HG02588 (cell line): ENCODE data around the gene PRKCH.
A peak's percentile ranks its signal among the peaks of the same experiment; 100 is the strongest.

Experiments used
- ATAC-seq: cut with Tn5 transposase; IDR thresholded peaks from one replicate; pipeline ENCODE4 v1.9.1; 2021; ENCODE audit warnings: mild to moderate bottlenecking, moderate library complexity; ENCODE audit not compliant: unreplicated experiment

Gene PRKCH

DNA sequence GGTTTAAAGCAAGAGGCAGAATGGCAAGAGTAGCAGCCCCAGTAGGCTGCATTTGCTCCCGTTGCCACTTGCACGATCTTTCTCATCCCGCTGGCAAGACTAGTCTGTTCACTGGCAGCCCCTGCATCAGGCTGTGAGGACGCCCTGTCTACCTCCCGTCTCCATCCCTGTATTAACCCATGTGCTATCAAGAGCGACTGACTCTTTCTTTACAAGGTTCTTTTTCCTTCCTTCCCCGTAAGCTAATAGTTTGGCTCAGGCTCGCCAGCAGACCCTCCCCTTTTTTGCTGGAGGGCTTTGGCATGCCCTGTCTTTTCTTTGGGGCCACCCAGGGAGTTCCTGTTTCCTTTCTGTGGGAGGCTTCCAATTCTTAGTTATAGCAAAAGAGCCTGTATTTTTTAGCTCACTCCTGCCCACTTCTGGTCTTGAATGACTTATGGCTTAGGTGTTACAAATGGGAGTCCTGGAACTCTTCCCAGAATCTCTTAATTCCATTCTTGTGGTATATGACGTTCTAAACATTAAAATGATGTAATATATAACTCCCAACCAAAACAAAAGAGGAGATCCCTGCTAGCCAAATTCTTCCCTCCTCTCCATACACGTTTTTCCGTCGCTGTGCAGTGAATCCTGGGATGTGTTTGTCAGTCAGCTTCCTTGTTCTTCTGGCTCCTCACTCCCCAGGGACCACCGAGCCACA is 149.0 kb downstream of the PRKCH start:
- no peak for ATAC-seq

DNA sequence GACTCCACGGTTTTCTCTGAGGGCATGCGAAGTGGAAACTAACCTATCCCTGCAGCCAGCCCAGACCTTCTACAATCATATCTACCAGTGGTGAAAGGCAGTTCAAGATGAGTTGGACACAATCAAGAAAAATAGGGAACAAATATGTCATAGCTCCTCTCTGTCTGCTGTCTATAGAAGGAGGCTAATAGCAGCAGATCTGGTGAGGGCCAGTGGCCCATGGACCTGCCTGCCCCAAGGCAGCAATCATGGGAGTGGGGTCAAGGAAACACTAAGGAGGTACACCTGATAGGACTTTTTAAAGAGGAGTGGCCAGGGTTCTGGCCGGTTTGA is 149.5 kb downstream of the PRKCH start:
- no peak for ATAC-seq

DNA sequence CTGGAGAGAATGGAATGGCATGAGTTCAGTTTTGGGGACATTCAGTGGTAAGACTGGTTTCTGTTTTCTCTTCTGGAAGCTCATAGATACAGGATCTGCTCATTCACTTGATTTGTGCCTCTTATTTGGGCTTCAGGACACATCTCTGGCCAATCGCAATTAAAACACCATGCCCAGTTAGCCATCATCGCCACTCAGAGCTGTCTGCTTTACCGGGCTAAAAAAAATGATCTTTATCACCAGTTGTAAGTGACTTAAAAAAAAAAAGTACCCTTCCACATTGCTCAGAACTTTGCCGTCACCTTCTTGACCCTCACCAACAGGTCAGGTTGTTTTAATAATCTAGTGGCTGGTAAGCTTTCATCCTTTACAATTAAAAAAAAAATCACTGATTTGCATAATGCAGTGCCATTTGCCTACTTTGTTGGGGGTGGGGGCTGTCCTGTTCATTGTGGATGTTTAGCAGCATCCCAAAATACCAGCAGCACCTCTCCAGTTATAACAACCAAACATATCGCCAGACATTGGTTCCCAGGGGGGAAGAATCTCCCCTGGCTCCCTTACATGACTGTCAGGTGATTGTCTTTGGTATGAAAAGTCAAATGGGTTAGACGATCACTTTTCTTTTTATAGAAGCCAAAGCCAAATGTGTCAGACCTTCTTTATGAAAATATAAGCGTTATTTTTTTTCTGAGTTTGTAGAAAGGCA is 150.1 kb downstream of the PRKCH start:
- ATAC-seq = no peak

DNA sequence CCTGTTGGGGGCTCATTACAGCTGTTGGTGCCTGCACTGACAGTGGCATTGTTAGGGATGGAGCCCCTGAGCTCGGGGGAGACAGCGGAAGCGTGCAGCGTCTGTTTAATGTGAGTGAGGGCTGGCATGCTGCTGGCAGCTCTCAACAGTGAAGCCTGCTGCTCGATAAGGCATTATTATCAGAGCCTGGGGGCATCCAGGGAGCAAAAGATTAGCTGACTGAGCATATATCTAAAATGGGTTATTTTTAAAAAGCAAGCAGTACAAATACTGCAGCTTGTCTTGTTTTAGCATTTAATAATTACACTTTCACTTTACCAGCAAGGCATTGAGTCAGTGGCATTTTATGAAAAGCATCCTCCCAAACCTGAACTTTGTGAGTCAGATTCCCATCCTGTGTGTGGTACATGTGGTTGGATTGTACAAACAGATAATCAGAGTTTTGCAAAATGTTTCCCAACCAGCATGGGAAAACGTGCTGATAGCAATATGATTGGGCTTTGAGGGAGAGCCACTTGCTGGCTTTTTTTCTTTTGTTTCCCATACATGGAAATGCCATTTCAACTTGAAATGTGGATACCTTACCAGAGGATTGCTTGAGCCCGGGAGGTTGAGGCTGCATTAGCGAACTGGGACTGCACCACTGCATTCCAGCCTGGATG is 150.8 kb downstream of the PRKCH start:
- ATAC-seq = no peak

DNA sequence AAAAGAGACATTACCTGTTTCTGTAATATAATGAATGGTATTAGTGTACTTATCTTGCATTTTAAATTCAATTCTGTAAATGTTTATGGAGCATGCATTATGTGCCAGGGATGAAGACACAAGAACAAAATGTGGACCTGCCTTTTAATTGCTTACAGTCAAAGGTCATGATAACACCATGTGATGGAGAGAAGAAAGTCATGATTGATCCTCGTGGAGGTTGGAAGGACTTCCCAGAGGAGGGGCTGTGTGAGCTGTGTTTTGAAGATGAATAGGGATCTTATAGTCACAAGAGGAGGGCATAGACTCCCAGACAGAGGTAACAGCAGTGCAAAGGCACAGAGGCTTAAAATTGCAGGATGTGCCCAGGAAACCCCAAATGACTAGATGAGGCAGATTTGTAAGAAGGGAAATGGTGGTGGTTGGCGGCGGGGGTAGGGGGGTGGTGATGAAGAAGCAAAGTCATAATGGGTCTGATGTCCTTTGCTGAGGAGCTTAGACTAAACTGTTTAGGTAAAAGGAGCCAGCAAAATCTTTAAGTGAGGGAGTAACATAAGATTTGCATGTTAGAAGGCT is 151.5 kb downstream of the PRKCH start:
- ATAC-seq = no peak

DNA sequence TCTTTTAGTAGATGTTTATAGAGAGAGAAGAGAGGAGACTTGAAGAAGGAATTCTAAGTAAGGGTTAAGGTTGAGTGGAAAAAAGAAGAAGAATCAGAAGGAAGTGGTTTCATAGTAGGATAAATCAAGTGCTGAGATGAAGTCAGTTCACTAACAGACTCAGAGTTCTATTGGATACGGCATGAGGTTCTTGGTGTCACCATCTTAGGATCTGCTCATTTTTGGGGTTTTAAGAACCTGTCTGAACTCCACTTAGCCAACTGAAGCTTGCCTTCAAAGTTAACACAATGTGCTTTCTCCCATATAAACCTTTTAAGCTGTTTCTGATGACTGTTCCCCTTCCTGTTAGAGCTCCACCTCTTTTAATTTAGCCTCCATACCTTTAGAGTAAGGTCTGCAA is 152.6 kb downstream of the PRKCH start:
- no peak for ATAC-seq

DNA sequence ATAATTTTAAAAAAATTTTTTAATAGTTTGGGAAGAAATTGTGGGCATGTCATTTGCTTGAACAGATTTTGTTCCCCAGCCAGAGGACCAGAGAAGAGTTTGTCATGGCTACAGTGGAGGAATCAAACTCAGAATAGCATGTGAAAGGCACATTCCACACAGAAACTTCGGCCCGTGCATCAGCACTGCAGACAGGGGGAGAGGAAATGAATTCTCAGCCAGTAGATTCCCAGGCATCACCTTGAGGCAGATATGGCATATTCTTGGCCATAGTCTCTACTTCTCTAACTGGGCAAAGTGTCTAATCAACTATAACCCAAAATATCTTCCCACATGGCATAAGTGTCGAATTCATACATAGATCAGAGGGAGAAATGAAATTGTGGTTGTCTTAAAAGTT is 153.3 kb downstream of the PRKCH start:
- ATAC-seq = no peak

DNA sequence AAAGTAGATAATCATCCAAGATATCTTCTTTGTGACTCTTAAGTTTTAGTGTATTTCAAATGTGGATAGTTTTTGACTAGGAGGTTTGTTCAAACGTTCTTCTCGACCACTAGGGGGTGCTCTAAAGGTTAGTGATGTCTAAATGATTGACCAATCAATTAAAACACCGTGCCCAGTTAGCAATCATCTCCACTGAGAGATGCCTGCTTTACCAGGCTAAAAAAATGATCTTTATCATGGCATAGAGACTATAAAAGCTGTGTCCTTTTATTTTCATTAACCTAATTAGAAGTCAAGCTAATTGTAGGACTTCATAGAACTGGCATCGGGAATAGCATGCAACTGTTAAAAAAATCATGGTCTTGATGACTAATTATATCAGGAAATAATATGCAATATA is 153.9 kb downstream of the PRKCH start:
- ATAC-seq = no peak

DNA sequence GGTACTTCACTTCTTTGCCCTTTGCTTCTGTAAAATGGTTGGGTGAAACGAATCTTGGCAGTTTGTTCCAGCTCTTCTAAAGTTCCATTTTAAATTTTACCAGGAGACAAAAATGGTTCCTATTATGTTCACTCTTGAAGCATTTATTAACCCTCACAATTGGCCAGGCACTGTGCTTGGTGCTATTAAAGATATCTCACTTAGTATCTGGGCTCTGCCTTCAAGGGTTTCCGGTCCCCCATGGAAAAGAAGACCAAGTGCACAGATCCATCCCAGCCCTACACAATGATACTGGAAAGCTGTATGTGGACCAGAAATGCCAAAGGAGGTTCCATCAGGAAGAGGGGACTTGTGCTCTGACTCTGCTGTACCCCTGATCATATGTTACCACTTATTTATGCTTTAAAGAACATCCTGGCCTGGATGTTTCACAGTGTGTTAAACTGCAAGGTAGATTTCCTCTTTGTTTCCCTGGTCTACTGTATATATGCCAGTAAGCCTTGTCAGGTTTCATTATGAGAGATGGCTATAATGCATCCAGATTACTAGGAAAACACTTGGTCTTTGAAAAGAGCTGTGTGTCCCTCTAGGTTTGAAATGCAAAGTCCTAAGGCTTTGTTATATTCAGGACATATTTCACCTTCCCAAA is 154.8 kb downstream of the PRKCH start:
- ATAC-seq = no peak

DNA sequence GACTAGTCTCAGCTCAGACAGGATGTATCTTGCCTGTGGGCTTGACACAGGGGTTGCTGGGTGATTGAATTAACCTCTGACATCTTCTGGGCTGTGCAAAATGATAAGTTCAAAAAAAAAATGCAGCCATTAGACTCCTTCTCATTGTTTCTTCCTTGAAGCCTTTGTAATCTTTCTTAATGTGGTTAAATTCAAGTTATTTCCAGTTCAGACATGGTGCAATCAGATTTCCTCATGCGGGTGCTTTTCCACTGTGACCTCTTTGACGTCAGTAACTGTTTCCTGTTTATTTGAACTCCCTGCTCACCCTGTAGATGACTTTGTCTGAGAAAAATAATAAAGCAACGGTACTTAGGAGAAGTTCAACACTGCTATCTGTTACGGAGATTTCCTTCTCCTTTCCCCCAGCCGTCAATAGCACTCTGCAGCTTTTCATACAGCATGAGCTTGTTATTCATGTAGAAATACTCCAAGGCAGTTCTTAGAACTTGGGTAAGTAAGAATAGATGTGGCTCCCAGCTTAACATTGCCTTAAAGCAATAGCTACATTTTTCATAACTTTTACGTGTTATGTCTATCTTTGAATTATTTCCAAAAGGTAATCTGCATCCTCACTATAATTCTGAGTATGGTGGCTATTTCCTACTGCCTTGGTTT is 155.5 kb downstream of the PRKCH start:
- ATAC-seq = no peak

DNA sequence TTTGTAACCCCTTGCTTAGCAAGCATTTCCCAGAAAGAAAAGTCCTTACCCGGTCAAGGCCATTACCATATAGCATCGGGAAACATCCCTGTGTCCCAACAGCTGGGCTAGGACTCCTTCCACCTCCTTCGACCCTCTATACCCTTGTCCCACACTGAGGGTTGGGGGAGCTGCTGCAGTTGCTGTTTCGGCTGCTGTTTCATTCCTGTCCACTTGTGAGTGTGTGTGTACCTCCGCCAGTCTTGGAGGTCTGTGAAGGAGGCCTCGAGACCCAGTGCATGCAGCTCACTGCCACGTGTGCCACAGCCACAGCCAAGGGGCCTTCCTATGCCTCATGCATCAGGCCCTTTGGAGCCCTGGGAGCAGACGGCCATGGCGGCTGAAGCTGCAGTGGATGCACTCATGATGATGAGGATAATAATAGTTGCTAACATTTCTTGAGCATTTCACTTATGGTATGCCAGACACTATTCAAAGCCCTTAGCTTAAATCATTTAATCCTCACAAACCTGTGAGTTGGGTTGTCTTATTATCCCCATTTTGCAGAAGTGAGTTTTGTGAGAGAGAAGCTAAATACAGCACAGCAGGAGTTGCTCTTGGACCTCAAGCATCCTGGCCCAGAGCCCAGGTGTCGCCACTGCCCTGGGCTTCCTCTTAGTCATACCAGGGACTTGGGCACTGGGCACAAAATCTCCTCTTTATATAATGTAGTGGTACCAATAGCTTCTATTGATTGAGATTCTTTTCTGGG is 156.5 kb downstream of the PRKCH start:
- ATAC-seq = peak; percentile 29

DNA sequence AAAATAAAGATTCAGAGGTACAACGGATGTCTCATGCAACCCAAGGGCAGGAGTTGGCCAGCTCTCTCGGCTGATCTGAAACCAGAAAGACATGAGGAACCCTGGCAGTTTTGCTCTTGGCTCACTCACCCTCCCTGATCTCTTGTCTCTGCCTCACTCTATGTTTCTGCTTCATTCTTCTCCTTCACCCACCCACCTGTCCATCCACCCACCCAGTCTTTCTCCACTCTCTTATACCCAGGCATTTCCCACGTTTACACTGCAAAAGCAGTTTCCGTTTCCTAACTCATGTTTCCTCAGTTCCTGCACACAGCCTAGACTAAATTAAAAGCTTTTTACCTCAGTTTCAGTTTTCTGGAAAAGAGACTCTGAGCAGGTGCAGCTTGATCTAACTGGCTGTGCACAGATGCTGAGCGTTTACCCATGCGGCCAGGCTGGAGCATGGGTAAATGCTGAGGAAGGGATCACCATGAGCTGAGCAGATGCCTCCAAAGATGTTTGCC is 157.6 kb downstream of the PRKCH start:
- ATAC-seq = peak; percentile 37

DNA sequence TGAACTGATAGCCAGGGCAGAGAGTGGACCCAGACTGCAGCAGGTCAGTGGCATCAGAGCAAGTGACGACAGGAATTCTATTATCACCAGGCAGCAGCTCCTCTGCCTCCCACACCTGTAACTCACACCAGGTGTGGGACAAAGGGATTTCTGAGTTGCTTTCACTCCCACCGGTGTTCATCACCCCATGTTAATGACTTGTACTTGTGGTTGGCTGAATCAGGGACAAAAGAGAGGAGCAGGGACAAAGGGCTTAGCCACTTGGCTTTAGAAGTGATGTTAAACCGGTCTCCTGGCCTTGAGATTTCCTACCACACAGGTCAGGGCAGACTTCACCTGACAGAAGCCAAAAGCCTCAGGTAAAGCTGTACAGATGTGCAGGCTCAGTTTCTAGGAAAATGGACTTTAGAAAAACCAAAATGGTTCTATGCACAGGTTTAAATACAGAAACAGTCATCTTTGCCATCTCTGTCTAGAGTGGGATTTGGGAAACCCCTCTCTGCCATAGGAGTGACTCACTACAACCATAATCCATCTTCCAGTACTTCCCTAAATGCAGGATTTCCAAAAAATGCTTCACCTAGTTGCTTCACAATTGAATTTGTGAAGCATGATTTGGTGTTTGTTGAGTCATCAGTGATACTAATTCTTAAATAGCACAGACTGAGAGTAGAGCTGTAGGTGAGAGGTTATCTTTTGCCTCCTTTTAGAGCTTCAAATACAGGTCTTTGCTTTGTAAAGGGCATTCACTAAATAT is 158.5 kb downstream of the PRKCH start:
- ATAC-seq = no peak

DNA sequence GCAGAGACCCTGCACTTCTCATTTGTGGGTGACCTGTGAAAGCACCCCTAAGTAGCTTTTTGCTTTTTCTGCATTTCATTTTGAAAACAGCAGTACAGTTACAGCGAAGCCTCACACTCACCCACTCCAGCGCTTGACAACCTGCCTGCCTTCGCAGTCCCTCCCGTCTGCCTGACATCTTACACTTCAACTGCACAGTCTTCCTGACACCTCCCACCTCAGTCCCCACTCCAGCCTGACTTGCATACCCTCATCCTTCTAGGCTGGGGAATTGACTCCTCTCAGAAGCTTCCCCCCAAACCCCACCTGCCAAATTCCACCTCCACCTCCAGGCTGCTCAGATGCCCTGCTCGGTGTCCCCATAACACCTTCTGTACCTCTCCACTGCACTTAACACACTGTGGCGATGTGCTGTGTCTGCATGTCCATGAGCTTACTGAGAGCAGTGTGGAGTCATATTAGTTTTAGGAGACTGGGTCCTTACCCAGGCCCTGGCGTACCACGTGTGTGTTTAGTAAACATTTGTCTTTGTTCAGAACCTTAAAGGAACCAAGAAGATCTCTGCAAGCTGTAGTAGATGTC is 159.4 kb downstream of the PRKCH start:
- no peak for ATAC-seq

DNA sequence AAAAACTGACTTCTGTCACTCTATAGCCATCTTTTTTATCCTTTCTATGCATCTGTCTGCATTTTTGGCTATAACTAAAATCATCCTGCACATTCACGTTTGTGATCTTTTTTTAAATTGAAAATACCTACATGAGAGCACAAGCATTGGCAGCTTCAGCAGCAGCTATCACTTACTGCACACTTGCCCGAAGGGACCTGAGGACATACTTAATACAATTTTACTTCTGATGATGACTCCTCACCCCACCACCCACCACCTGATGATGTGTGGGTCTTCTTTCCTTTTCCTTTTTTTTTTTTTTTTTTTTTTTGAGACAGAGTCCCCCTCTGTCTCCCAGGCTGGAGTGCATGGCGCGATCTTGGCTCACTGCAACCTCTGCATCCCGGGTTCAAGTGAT is 160.3 kb downstream of the PRKCH start:
- ATAC-seq = no peak

DNA sequence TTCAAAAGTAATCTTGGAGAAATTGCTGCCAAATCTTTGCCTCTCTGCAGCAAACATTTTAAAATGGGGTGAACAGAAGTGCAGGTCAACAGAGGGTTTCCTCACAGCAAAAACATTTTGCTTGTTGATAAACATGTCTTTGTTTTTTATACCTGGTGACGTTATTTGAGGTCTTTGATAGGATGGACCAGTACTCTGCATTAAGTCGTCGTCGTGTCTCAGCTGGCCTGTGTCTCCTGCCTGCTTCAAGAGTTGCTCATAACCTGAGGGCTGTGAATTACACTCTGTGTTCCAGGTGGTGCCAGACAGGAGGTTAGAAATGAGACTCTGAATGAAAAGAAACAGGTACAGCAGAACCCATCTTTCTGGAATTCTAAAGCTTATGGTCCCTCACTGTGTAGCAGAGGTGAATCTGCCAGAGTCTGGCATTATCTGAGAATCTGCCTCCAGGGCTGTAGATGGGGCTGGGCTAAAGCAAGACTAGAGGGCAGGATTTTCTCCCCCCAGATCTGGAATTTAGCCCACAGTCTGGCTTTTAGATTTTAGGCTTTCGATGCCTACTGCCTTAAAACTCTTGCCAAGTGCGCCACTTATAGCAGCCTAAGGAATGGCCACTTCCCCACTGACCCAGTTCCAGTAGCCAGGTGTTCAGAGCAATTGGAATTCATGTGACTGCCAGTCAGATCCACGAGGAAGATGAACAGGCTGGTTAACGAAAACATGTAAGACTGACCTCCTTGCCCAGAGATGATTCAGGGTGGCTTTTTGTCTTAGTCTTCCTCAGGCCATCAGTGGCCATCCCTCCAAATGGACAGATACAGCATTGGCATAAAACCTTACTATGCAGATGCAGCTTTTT is 161.2 kb downstream of the PRKCH start:
- ATAC-seq = no peak

DNA sequence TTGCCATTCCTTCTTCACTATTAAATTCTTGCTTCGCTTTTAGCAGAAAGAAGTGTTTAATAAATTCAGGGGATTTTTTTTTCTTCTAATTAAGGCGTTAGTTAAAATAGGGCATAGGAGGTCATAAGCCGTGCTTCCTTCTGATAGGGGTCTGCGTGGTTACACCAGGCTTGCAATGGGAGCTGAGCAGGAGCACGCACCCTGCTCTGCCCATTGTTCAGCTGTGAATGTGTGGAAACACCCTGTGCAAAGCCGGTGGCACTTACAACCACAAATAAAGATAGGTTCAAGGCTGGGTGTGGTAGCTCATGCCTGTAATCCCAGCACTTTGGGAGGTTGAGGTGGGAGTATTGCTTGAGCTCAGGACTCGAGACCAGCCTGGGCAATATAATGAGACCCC is 162.1 kb downstream of the PRKCH start:
- ATAC-seq = no peak

DNA sequence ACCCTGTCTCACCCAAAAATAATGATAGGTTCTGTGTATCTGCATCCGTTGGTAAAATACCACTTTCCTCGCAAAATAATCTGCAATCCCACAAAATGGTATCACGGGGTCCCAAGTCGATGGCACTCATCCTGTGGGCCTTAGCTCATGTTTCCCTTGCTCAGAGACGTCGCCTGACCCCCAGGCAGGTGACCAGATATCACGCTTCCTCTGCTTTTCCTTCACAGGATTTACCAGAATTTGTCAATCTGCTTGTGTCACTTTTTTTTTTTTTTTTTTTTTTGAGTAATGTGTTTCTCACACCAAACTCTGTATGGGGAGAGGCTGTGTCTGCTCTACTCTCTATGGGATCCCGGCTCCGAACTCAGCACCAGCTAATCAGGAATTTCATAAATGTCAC is 162.7 kb downstream of the PRKCH start:
- no peak for ATAC-seq
